Neural cell (in vitro differentiated cells): ENCODE measurements around the gene LSM12. TPM values are rescaled to one million over a fixed set of nuclear protein-coding genes. Genes with fewer than 3 reads are reported as not detected.

Source experiments
- H2AFZ ChIP-seq: fragments of 200-600, 300-800 bp; sonication (generic), shearing (Covaris generic); 2 replicates; pipeline ENCODE4 v1.6.0; 2014; ENCODE audit warnings: low read depth, mild to moderate bottlenecking, antibody characterized with exemption, low read length, moderate library complexity
- H3F3A ChIP-seq: fragments of 200-600 bp; shearing (Covaris generic); 2 replicates; pipeline ENCODE4 v1.6.1; 2016; ENCODE audit warnings: mild to moderate bottlenecking, moderate library complexity, mixed read lengths, antibody characterized with exemption, low read length; ENCODE audit not compliant: insufficient read depth, poor library complexity, severe bottlenecking
- H3K27ac ChIP-seq: fragments of 200-600, 300-800 bp; sonication (generic), shearing (Covaris generic); 2 replicates; pipeline ENCODE4 v1.5.1; 2014; ENCODE audit warnings: mild to moderate bottlenecking, low read length, moderate library complexity
- H3K27me3 ChIP-seq: fragments of 300-800, 200-600 bp; sonication (generic), shearing (Covaris generic); 2 replicates; pipeline ENCODE4 v1.6.0; 2014; ENCODE audit warnings: mild to moderate bottlenecking, low read depth, low read length, moderate library complexity; ENCODE audit not compliant: insufficient read depth
- H3K36me3 ChIP-seq: fragments of 300-800, 200-600 bp; sonication (generic), shearing (Covaris generic); 2 replicates; pipeline ENCODE4 v1.5.1; 2014; ENCODE audit warnings: mild to moderate bottlenecking, antibody characterized with exemption, low read length, moderate library complexity; ENCODE audit not compliant: insufficient read depth
- H3K4me2 ChIP-seq: fragments of 300-800, 200-600 bp; sonication (generic), shearing (Covaris generic); 2 replicates; pipeline ENCODE4 v1.6.0; 2014; ENCODE audit warnings: mild to moderate bottlenecking, low read length
- H3K4me3 ChIP-seq: fragments of 300-800, 200-600 bp; sonication (generic), shearing (Covaris generic); 2 replicates; pipeline ENCODE4 v1.5.1; 2014; ENCODE audit warnings: mild to moderate bottlenecking, low read length, moderate library complexity
- H3K79me2 ChIP-seq: fragments of 200-600 bp; shearing (Covaris generic); replicated peaks from 2 replicates; pipeline ENCODE4 v1.6.0; 2014; ENCODE audit warnings: mild to moderate bottlenecking, low read length, moderate library complexity; ENCODE audit not compliant: insufficient read depth
- H3K9ac ChIP-seq: fragments of 300-800, 200-600 bp; sonication (generic), shearing (Covaris generic); 2 replicates; pipeline ENCODE4 v1.6.1; 2016; ENCODE audit warnings: mild to moderate bottlenecking, low read length, mixed read lengths
- H3K9me2 ChIP-seq: fragments of 200-600 bp; shearing (Covaris generic); 2 replicates; pipeline ENCODE4 v1.6.1; 2016; ENCODE audit warnings: mild to moderate bottlenecking, low read length, mixed read lengths; ENCODE audit not compliant: insufficient read depth
- H3K9me3 ChIP-seq: fragments of 200-600, 300-800 bp; sonication (generic), shearing (Covaris generic); 2 replicates; pipeline ENCODE4 v1.6.1; 2016; ENCODE audit warnings: mild to moderate bottlenecking, mixed run types, low read length, moderate library complexity, mixed read lengths
- H4K20me1 ChIP-seq: fragments of 200-600 bp; shearing (Covaris generic); 2 replicates; pipeline ENCODE4 v1.6.1; 2016; ENCODE audit warnings: mild to moderate bottlenecking, mixed run types; ENCODE audit not compliant: insufficient read depth
- CTCF ChIP-seq: fragments of 450-650 bp; IDR thresholded peaks from 2 replicates; pipeline ENCODE4 v1.5.1; 2014; ENCODE audit warnings: antibody characterized with exemption, mild to moderate bottlenecking, moderate library complexity; ENCODE audit not compliant: poor library complexity, severe bottlenecking
- EZH2 ChIP-seq: fragments of 200-600, 300-800 bp; shearing (Covaris generic), sonication (generic); IDR thresholded peaks from 2 replicates; pipeline ENCODE4 v1.6.1; 2014; ENCODE audit warnings: antibody characterized with exemption, low read length, borderline replicate concordance, mild to moderate bottlenecking; ENCODE audit not compliant: insufficient read depth, poor library complexity, severe bottlenecking
- MXI1 ChIP-seq: fragments of 450-650 bp; conservative IDR thresholded peaks from 2 replicates; pipeline ENCODE4 v1.6.1; 2014; ENCODE audit warnings: antibody characterized with exemption, mild to moderate bottlenecking; ENCODE audit not compliant: poor library complexity, severe bottlenecking
- POLR2AphosphoS5 ChIP-seq: IDR thresholded peaks from 2 replicates; pipeline ENCODE4 v1.6.1; 2012
- RAD21 ChIP-seq: fragments of 450-650 bp; conservative IDR thresholded peaks from 2 replicates; pipeline ENCODE4 v1.6.1; 2014; ENCODE audit warnings: antibody characterized with exemption, mild to moderate bottlenecking, moderate library complexity
- SMC3 ChIP-seq: fragments of 450-650 bp; conservative IDR thresholded peaks from 2 replicates; pipeline ENCODE4 v1.6.1; 2014; ENCODE audit warnings: antibody characterized with exemption, mild to moderate bottlenecking, moderate library complexity; ENCODE audit not compliant: poor library complexity
- TAF1 ChIP-seq: IDR thresholded peaks from 2 replicates; pipeline ENCODE4 v1.6.1; 2012; ENCODE audit warnings: low read depth
- polyA plus RNA-seq: library from polyadenylated mRNA; depleted of rRNA; stranded (reverse); fragments of >200 nt; gene quantifications from 2 replicates; pipeline ENCODE4 v1.2.3, GENCODE V29; 2014
- TF ChIP-seq, protein P1 (sequence below): IDR thresholded peaks from 2 replicates; pipeline ENCODE4 v1.6.1; 2012; ENCODE audit warnings: borderline replicate concordance

The LSM12 gene
- polyA plus RNA-seq, 1 donor from 2014 or later, result 12.0 TPM

DNA sequence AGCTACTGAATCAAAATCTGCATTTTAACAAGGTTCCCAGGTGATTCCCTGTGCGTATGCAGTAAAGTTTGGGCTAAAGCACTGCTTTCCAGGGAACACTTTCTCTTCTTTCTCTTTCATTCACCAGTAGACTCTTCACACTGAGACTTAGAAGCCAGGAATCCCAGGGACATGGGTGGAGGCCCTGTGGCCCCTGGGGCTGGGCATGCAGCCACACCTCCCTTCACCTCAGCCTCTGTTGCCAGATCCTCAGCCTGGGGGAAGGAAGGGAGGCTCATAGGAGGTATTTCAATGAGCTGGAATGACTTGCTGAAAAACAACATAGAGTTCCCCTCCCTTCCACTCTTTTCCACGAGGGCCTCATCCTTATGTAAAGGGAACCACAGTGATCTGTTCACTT, 5.3 kb upstream of the LSM12 start:
- no peak overlapping the region for H2AFZ ChIP-seq
- no peaks in the 10 kb centered on the region for H3K9me3 ChIP-seq
- peak overlapping the region; percentile 91 for H3K27ac ChIP-seq
- peaks cover 15% of the 10 kb centered on the region for H3K79me2 ChIP-seq
- H3K27me3 ChIP-seq, result no peaks in the 10 kb centered on the region
- peak overlapping the region; percentile 77 for H3K4me2 ChIP-seq
- TF ChIP-seq POLR2AphosphoS5 (no peak), CTCF (no peak), RAD21 (no peak), MXI1 (no peak)
- H3K4me3 ChIP-seq, result peak overlapping the region; percentile 85
- H3K36me3 ChIP-seq, result no peaks in the 10 kb centered on the region
- H4K20me1 ChIP-seq, result no peaks in the 10 kb centered on the region
- no peaks in the 10 kb centered on the region for H3F3A ChIP-seq
- H3K9ac ChIP-seq, result peak overlapping the region; percentile 93
- no peaks in the 10 kb centered on the region for H3K9me2 ChIP-seq

GRCh38 chr17:44071198-44071520, 4.7 kb upstream of the LSM12 start:
- Histone ChIP-seq H3K4me2 (peak overlapping the region; percentile 77), H3K27ac (peak overlapping the region; percentile 91), H3K79me2 (peaks cover 15% of the 10 kb centered on the region), H3K36me3 (no peaks in the 10 kb centered on the region), H3K9ac (peak overlapping the region; percentile 93), H3K4me3 (peak overlapping the region; percentile 85), H3K9me3 (no peaks in the 10 kb centered on the region), H3K9me2 (no peaks in the 10 kb centered on the region), H3F3A (no peaks in the 10 kb centered on the region), H4K20me1 (no peaks in the 10 kb centered on the region), H3K27me3 (no peaks in the 10 kb centered on the region), H2AFZ (peak overlapping the region; percentile 61)
- no peak for TF ChIP-seq CTCF
- no peak for TF ChIP-seq TAF1
- no peak for TF ChIP-seq SMC3
- TF ChIP-seq, protein P1, sequence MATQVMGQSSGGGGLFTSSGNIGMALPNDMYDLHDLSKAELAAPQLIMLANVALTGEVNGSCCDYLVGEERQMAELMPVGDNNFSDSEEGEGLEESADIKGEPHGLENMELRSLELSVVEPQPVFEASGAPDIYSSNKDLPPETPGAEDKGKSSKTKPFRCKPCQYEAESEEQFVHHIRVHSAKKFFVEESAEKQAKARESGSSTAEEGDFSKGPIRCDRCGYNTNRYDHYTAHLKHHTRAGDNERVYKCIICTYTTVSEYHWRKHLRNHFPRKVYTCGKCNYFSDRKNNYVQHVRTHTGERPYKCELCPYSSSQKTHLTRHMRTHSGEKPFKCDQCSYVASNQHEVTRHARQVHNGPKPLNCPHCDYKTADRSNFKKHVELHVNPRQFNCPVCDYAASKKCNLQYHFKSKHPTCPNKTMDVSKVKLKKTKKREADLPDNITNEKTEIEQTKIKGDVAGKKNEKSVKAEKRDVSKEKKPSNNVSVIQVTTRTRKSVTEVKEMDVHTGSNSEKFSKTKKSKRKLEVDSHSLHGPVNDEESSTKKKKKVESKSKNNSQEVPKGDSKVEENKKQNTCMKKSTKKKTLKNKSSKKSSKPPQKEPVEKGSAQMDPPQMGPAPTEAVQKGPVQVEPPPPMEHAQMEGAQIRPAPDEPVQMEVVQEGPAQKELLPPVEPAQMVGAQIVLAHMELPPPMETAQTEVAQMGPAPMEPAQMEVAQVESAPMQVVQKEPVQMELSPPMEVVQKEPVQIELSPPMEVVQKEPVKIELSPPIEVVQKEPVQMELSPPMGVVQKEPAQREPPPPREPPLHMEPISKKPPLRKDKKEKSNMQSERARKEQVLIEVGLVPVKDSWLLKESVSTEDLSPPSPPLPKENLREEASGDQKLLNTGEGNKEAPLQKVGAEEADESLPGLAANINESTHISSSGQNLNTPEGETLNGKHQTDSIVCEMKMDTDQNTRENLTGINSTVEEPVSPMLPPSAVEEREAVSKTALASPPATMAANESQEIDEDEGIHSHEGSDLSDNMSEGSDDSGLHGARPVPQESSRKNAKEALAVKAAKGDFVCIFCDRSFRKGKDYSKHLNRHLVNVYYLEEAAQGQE, result no peak
- no peak for TF ChIP-seq POLR2AphosphoS5
- no peak for TF ChIP-seq EZH2
